ENCODE measurements around the gene GDF10.

DNA sequence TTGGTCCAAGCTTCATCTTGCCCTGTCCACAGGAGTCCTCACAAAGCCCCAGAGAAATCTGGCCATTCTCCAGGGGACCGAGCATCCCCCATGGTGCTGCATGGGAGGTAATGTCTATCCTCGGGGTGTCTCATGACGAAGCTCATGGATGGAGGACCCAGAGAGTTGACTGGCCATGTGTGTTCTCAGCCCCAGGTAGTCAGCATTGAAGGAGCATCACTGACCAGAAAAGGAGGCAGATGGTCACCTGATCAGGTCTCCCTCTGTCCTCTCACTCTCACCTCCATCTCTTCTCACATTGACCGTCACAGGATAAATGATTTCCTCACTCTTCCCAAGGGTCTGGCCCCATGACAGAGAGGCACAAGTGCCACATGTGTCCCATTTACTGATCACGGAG is 33.4 kb upstream of the GDF10 start:
- TF ChIP-seq, protein P1, sequence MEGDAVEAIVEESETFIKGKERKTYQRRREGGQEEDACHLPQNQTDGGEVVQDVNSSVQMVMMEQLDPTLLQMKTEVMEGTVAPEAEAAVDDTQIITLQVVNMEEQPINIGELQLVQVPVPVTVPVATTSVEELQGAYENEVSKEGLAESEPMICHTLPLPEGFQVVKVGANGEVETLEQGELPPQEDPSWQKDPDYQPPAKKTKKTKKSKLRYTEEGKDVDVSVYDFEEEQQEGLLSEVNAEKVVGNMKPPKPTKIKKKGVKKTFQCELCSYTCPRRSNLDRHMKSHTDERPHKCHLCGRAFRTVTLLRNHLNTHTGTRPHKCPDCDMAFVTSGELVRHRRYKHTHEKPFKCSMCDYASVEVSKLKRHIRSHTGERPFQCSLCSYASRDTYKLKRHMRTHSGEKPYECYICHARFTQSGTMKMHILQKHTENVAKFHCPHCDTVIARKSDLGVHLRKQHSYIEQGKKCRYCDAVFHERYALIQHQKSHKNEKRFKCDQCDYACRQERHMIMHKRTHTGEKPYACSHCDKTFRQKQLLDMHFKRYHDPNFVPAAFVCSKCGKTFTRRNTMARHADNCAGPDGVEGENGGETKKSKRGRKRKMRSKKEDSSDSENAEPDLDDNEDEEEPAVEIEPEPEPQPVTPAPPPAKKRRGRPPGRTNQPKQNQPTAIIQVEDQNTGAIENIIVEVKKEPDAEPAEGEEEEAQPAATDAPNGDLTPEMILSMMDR (IDR thresholded peaks at IDR 0.05) = no peak
- TF ChIP-seq ZFX (IDR thresholded peaks at IDR 0.05; ENCODE audit: borderline replicate concordance) = no peak
